ENCODE data around the gene PANK4. TPM values are rescaled to one million over a fixed set of nuclear protein-coding genes. Genes with fewer than 3 reads are reported as not detected.

Gene PANK4
- total RNA-seq, 1 experiment from 2014 or later, result 22.1 TPM

DNA sequence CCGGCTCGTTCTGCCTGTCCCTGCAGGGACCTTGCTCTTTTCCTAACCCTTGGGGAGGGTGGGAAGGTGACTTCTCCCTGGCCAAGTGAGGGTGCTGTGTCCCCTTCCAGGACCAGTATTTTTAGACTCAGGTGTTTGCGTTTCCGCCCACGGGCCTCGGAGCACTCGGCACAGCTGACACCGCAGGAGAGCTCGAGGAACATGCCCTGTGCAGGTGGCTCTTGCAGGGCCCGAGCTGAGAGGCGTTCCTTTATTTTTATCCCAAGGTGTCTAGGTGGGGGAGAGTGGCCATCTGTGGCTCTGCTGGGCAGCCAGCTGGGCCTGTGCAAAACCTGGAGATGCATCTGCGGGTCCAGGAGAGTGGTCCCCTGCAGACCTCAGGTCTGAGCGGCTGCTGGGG, 34.3 kb downstream of the PANK4 start:
- ChIA-PET CTCF (no interaction called here), POLR2A (no interaction called here)
- TF ChIP-seq, protein P1, sequence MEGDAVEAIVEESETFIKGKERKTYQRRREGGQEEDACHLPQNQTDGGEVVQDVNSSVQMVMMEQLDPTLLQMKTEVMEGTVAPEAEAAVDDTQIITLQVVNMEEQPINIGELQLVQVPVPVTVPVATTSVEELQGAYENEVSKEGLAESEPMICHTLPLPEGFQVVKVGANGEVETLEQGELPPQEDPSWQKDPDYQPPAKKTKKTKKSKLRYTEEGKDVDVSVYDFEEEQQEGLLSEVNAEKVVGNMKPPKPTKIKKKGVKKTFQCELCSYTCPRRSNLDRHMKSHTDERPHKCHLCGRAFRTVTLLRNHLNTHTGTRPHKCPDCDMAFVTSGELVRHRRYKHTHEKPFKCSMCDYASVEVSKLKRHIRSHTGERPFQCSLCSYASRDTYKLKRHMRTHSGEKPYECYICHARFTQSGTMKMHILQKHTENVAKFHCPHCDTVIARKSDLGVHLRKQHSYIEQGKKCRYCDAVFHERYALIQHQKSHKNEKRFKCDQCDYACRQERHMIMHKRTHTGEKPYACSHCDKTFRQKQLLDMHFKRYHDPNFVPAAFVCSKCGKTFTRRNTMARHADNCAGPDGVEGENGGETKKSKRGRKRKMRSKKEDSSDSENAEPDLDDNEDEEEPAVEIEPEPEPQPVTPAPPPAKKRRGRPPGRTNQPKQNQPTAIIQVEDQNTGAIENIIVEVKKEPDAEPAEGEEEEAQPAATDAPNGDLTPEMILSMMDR (IDR thresholded peaks at IDR 0.05; ENCODE audit: unreplicated experiment), result no peak
- Mint-ChIP-seq H3K36me3 (ENCODE audit: insufficient read depth, unreplicated experiment) (peaks cover 44% of the 10 kb centered on the region), H3K4me1 (ENCODE audit: insufficient read depth, unreplicated experiment) (peaks cover 13% of the 10 kb centered on the region), H3K9me3 (ENCODE audit: unreplicated experiment) (peaks cover 15% of the 10 kb centered on the region), H3K4me3 (ENCODE audit: unreplicated experiment) (no peak overlapping the region), H3K27ac (ENCODE audit: low read depth, unreplicated experiment) (no peak overlapping the region), H3K27me3 (ENCODE audit: insufficient read depth, unreplicated experiment) (no peaks in the 10 kb centered on the region)
- DNase-seq (ENCODE audit: unreplicated experiment), result no peak
- intact Hi-C loops (cut with micrococcal nuclease), result loop anchor here (5.0 kb wide), 1 partner anchor 55 kb away; no protein-coding TSS in a partner anchor
- BruUV-seq (replicated peaks), result no TSS peak

DNA sequence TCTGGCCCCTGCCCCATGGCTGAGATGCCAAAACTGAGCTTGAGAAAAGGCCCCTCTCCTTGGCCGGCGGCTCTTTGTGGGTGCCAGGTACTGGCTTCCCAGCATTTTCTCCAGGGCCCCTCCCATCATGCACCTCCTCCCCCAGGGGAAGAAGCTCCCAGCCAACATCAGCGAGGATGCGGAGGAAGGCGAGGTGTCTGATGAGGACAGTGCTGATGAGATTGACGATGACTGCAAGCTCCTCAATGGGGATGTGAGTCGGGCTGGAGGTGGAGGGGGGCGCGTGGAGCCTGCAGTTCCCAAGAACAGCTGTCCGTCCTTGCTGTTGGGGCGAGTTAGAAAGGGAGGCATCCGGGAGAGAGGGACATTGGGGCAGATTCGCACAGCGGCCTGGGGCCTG, 36.8 kb downstream of the PANK4 start:
- H3K36me3 Mint-ChIP-seq (ENCODE audit: insufficient read depth, unreplicated experiment), result peaks cover 52% of the 10 kb centered on the region
- no peak overlapping the region for H3K27ac Mint-ChIP-seq (ENCODE audit: low read depth, unreplicated experiment)
- TF ChIP-seq, protein P1 (IDR thresholded peaks at IDR 0.05; ENCODE audit: unreplicated experiment), result no peak
- no peak for DNase-seq (ENCODE audit: unreplicated experiment)
- H3K4me3 Mint-ChIP-seq (ENCODE audit: unreplicated experiment), result no peak overlapping the region
- intact Hi-C loops (cut with micrococcal nuclease), result loop anchor here (5.0 kb wide), 1 partner anchor 58 kb away; no protein-coding TSS in a partner anchor
- ChIA-PET POLR2A (interaction anchor here (0.6 to 1.5 kb wide), 3 partner anchors 13 to 938 kb away, joined by 3 to 5 read pairs (median 4); no protein-coding TSS in a partner anchor), CTCF (interaction anchor here (0.6 kb wide), 1 partner anchor 75 kb away, joined by 5 read pairs; no protein-coding TSS in a partner anchor)
- no peaks in the 10 kb centered on the region for H3K27me3 Mint-ChIP-seq (ENCODE audit: insufficient read depth, unreplicated experiment)
- no TSS peak for BruUV-seq (replicated peaks)
- peaks cover 13% of the 10 kb centered on the region for H3K4me1 Mint-ChIP-seq (ENCODE audit: insufficient read depth, unreplicated experiment)
- peaks cover 15% of the 10 kb centered on the region for H3K9me3 Mint-ChIP-seq (ENCODE audit: unreplicated experiment)

DNA sequence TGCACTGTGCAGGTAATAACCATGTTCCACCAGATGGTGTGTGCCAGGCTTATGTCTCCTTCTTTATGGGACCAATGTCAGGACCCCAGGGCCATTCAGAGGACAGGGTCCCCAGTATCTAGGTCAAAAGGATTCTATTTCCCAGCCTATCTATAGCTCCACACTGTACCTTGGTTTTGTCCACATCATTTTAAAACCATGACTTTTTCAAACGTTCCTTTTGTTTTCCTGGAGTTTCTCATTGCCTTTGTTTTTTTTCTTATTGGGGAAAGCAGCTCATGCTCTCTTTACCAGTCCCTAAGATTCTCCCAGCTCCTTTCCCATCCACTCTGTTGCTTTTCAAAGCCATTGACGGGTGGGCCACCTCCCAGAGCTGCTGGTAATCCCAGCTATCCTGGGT, 37.7 kb downstream of the PANK4 start:
- Mint-ChIP-seq H3K27ac (ENCODE audit: low read depth, unreplicated experiment) (no peak overlapping the region), H3K36me3 (ENCODE audit: insufficient read depth, unreplicated experiment) (peaks cover 45% of the 10 kb centered on the region), H3K4me1 (ENCODE audit: insufficient read depth, unreplicated experiment) (peaks cover 4% of the 10 kb centered on the region), H3K27me3 (ENCODE audit: insufficient read depth, unreplicated experiment) (no peaks in the 10 kb centered on the region), H3K4me3 (ENCODE audit: unreplicated experiment) (no peak overlapping the region), H3K9me3 (ENCODE audit: unreplicated experiment) (peaks cover 15% of the 10 kb centered on the region)
- no TSS peak for BruUV-seq (replicated peaks)
- no peak for DNase-seq (ENCODE audit: unreplicated experiment)
- CTCF ChIA-PET, result interaction anchor here (0.7 to 1.5 kb wide), 2 partner anchors 42 to 81 kb away, joined by 3 to 4 read pairs; no protein-coding TSS in a partner anchor
- intact Hi-C loops (cut with micrococcal nuclease), result no loop called here
- TF ChIP-seq, protein P1 (IDR thresholded peaks at IDR 0.05; ENCODE audit: unreplicated experiment), result no peak
- POLR2A ChIA-PET, result interaction anchor here (0.6 to 1.5 kb wide), 2 partner anchors 18 to 21 kb away, joined by 3 to 5 read pairs; no protein-coding TSS in a partner anchor

DNA sequence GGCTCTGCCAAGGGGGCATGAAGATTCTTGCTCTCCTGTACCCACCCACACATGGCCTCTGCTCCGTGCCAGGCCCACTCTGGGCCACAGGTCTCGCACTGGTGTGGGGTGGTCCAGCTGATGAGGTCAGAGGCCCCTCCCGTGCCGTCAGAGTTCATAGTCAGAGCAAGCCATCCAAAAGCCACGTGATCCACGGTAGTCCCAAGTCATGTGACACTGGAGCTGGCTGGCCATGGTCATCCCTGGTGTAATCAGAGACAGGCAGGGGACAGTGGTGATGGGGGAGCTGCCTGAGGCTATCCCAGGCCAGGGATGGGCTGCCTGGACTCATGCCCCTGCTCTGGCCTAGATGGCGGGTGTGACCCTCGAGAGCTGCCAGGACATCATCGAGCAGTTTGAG, 39.8 kb downstream of the PANK4 start:
- BruUV-seq (replicated peaks), result no TSS peak
- TF ChIP-seq, protein P1 (IDR thresholded peaks at IDR 0.05; ENCODE audit: unreplicated experiment), result no peak
- Mint-ChIP-seq H3K27ac (ENCODE audit: low read depth, unreplicated experiment) (no peak overlapping the region), H3K4me1 (ENCODE audit: insufficient read depth, unreplicated experiment) (no peaks in the 10 kb centered on the region), H3K4me3 (ENCODE audit: unreplicated experiment) (no peak overlapping the region), H3K27me3 (ENCODE audit: insufficient read depth, unreplicated experiment) (no peaks in the 10 kb centered on the region), H3K9me3 (ENCODE audit: unreplicated experiment) (peaks cover 15% of the 10 kb centered on the region), H3K36me3 (ENCODE audit: insufficient read depth, unreplicated experiment) (peaks cover 45% of the 10 kb centered on the region)
- ChIA-PET POLR2A (no interaction called here), CTCF (interaction anchor here (0.6 kb wide), 1 partner anchor 19 kb away, joined by 3 read pairs; no protein-coding TSS in a partner anchor)
- DNase-seq (ENCODE audit: unreplicated experiment), result no peak
- intact Hi-C loops (cut with micrococcal nuclease), result no loop called here
